K562 (cell line): Measurements from ENCODE around the gene CD151. TPM values are rescaled to one million over a fixed set of nuclear protein-coding genes. Genes with fewer than 3 reads are reported as not detected.
A peak's percentile ranks its signal among the peaks of the same experiment; 100 is the strongest.

ENCODE experiments used
- ATAC-seq: fragments of 200-7000 bp; cut with Tn5 transposase; 3 replicates; pipeline ENCODE4 v1.9.1; 2020; ENCODE audit warnings: moderate library complexity
- BruUV-seq: library from RNA; stranded (reverse); fragments of 400-500 nt; replicated peaks from 2 replicates; lab custom pipeline; 2021; lab: Mats Ljungman, UMichigan
- CTCF ChIA-PET: fragments of 300-600 bp; formaldehyde crosslinking; extraction: SDS; loops from one replicate; lab custom pipeline; 2021; ENCODE audit warnings: low intra/inter-chr PET ratio; lab: Yijun Ruan, JAX
- POLR2A ChIA-PET: fragments of 300-600, 350-650 bp; sonication (Branson Sonifier 250); formaldehyde crosslinking; extraction: SDS; loops from one replicate; lab custom pipeline; 2021; ENCODE audit warnings: antibody characterized with exemption, inconsistent platforms; lab: Yijun Ruan, JAX
- DNase-seq, 4 experiments: peaks; one replicate each; pipeline versions ENCODE4 v3.0.0 to v3.0.0-alpha.2; 2011 to 2018; ENCODE audit warnings: low spot score in 3 of 4, mixed read lengths in 3 of 4; ENCODE audit errors: extremely low read depth in 1 of 4
- FAIRE-seq: peaks from 2 replicates; lab custom pipeline; 2011; peaks lifted over from hg19 to GRCh38; lab: Jason Lieb, UNC
- H2AFZ ChIP-seq: 2 replicates; pipeline ENCODE4 v1.6.0; 2011; ENCODE audit warnings: low read depth, low read length, control low read depth, inconsistent platforms
- H3K27ac ChIP-seq: fragments of 200-600 bp; 3 replicates; pipeline ENCODE4 v1.8.0; 2011; ENCODE audit warnings: low read depth, mild to moderate bottlenecking, control low read depth, inconsistent platforms, low read length, moderate library complexity, mixed read lengths; ENCODE audit errors: extremely low read depth
- H3K27me3 ChIP-seq, 2 experiments: fragments of 300-600 bp in 1 of 2; 2 replicates in 1 of 2; 3 replicates in 1 of 2; pipeline versions ENCODE4 v1.6.0 to v1.8.0; 2011; ENCODE audit warnings: inconsistent platforms in 2 of 2, low read length in 2 of 2, mild to moderate bottlenecking in 1 of 2, mixed read lengths in 1 of 2, moderate library complexity in 1 of 2; ENCODE audit not compliant: control insufficient read depth in 2 of 2, insufficient read depth in 2 of 2
- H3K36me3 ChIP-seq: fragments of 300-600 bp; 3 replicates; pipeline ENCODE4 v1.8.0; 2011; ENCODE audit warnings: mild to moderate bottlenecking, low read length, inconsistent platforms; ENCODE audit not compliant: control insufficient read depth, insufficient read depth
- H3K4me1 ChIP-seq, 2 experiments: fragments of 200-600 bp in 1 of 2; replicated peaks in 1 of 2; 2 replicates in 1 of 2; 3 replicates in 1 of 2; pipeline versions ENCODE4 v1.5.1 to v1.8.0; 2011; ENCODE audit warnings: inconsistent platforms in 2 of 2, low read length in 2 of 2, mild to moderate bottlenecking in 1 of 2, mixed read lengths in 1 of 2, moderate library complexity in 1 of 2; ENCODE audit not compliant: control insufficient read depth in 2 of 2, insufficient read depth in 2 of 2
- H3K4me2 ChIP-seq: 2 replicates; pipeline ENCODE4 v1.6.1; 2011; ENCODE audit warnings: low read length, control low read depth, inconsistent platforms, mixed read lengths; ENCODE audit not compliant: insufficient read depth
- H3K4me3 ChIP-seq: fragments of 200-600 bp; sonication (generic), shearing (Covaris generic); 2 replicates; pipeline ENCODE4 v1.5.1; 2016; ENCODE audit warnings: control low read depth, inconsistent platforms
- H3K79me2 ChIP-seq: fragments of 200-600 bp; 3 replicates; pipeline ENCODE4 v1.8.0; 2011; ENCODE audit warnings: low read length, inconsistent platforms; ENCODE audit not compliant: control insufficient read depth, insufficient read depth
- H3K9ac ChIP-seq, 2 experiments: 2 replicates each; pipeline versions ENCODE4 v1.6.0 to v1.6.1; 2011; ENCODE audit warnings: low read depth in 2 of 2, low read length in 2 of 2, control low read depth in 1 of 2, inconsistent platforms in 1 of 2, mild to moderate bottlenecking in 1 of 2, mixed read lengths in 1 of 2; ENCODE audit not compliant: insufficient read depth in 1 of 2
- H3K9me1 ChIP-seq: one replicate; pipeline ENCODE4 v1.6.0; 2011; ENCODE audit warnings: inconsistent platforms, mild to moderate bottlenecking, low read length, moderate library complexity; ENCODE audit not compliant: control insufficient read depth, insufficient read depth
- H3K9me3 ChIP-seq: replicated peaks from 2 replicates; pipeline ENCODE4 v1.5.1; 2011; ENCODE audit warnings: low read depth, low read length, inconsistent platforms; ENCODE audit not compliant: control insufficient read depth, insufficient read depth
- H4K20me1 ChIP-seq: replicated peaks from 2 replicates; pipeline ENCODE4 v1.6.1; 2011; ENCODE audit warnings: low read length, inconsistent platforms, mixed read lengths; ENCODE audit not compliant: control insufficient read depth, insufficient read depth
- CBX8 ChIP-seq: fragments of 200-600 bp; sonication (generic); IDR thresholded peaks from 2 replicates; pipeline ENCODE4 v1.6.1; 2012; ENCODE audit warnings: borderline replicate concordance, mixed run types, low read depth, mild to moderate bottlenecking, moderate library complexity, mixed read lengths, low read length, control low read depth, inconsistent platforms; ENCODE audit not compliant: poor library complexity, severe bottlenecking; ENCODE audit errors: extremely low read depth
- GTF2A2 ChIP-seq: IDR thresholded peaks from 2 replicates; pipeline ENCODE4 v1.6.1; 2016; ENCODE audit warnings: mild to moderate bottlenecking, missing genetic modification characterization, missing compliant biosample characterization
- MAX ChIP-seq: sonication (generic); formaldehyde crosslinking; IDR thresholded peaks from 2 replicates; pipeline ENCODE4 v1.9.0; 2022; ENCODE audit warnings: mild to moderate bottlenecking, missing genetic modification reagents
- MGA ChIP-seq: fragments of 450-650 bp; IDR thresholded peaks from 2 replicates; pipeline ENCODE4 v1.6.1; 2016; ENCODE audit warnings: mild to moderate bottlenecking, moderate library complexity
- NRF1 ChIP-seq, 2 experiments: fragments of 450-650 bp; IDR thresholded peaks in 1 of 2; conservative IDR thresholded peaks in 1 of 2; 2 replicates each; pipeline ENCODE4 v1.6.1; 2014; ENCODE audit warnings: mild to moderate bottlenecking in 2 of 2
- RB1 ChIP-seq: fragments of 450-650 bp; IDR thresholded peaks from 2 replicates; pipeline ENCODE4 v1.6.1; 2017; ENCODE audit warnings: low read depth, mild to moderate bottlenecking
- RCOR1 ChIP-seq, 2 experiments: IDR thresholded peaks; 2 replicates each; pipeline ENCODE4 v1.6.1; 2012; ENCODE audit warnings: low read depth in 2 of 2, low read length in 2 of 2, borderline replicate concordance in 1 of 2, improper control_type of control experiment in 1 of 2
- SNIP1 ChIP-seq: fragments of 450-650 bp; IDR thresholded peaks from 2 replicates; pipeline ENCODE4 v1.7.1; 2017; ENCODE audit warnings: low read depth, mild to moderate bottlenecking
- ZNF124 ChIP-seq: sonication (generic); formaldehyde crosslinking; IDR thresholded peaks from 2 replicates; pipeline ENCODE4 v1.8.1; 2022; ENCODE audit warnings: missing genetic modification reagents
- ZNF143 ChIP-seq: sonication (generic); formaldehyde crosslinking; IDR thresholded peaks from 2 replicates; pipeline ENCODE4 v1.9.0; 2022; ENCODE audit warnings: mild to moderate bottlenecking, missing genetic modification reagents
- ZNF347 ChIP-seq: fragments of 450-650 bp; formaldehyde crosslinking; IDR thresholded peaks from 2 replicates; pipeline ENCODE4 v1.4.0; 2020; ENCODE audit warnings: low read depth, mild to moderate bottlenecking, moderate library complexity
- WGBS: fragments of 100-300 bp; shearing (Covaris generic); methylation state at CpG from one replicate; pipeline ENCODE4 v1.1.6; 2016; ENCODE audit warnings: low coverage, mixed read lengths; ENCODE audit not compliant: insufficient coverage; ENCODE audit errors: missing lambda C conversion rate; 5-methylcytosine and 5-hydroxymethylcytosine counted together
- in situ Hi-C: fragments of 300-500 bp; cut with MboI; formaldehyde crosslinking; loops from 4 replicates; pipeline ENCODE4 v1.15.0; 2018; ENCODE audit warnings: inconsistent platforms, mixed read lengths
- intact Hi-C: fragments of 100-400 bp; cut with micrococcal nuclease; formaldehyde crosslinking; loops from 2 replicates; pipeline ENCODE4 v1.14.2; 2022
- polyA plus RNA-seq, 8 experiments: library from polyadenylated mRNA; depleted of rRNA in 4 of 8; stranded (reverse) in 5 of 8; unstranded in 3 of 8; fragments of >200 nt; fragmentation: Nextera tagmentation in 2 of 8; fragmentation: Illumina TruSeq in 1 of 8; extraction: Ambion mirVana in 2 of 8; extraction: Trizol in 1 of 8; gene quantifications; 2 replicates each; pipeline versions ENCODE4 v1.2.1 to v1.2.3, GENCODE V29; 2011 to 2014; ENCODE audit warnings: inconsistent platforms in 1 of 8, missing spikeins in 1 of 8
- total RNA-seq, 7 experiments: library from RNA; depleted of rRNA in 6 of 7; stranded (reverse); fragments of >200 nt in 6 of 7; fragmentation: Illumina TruSeq in 2 of 7; extraction: Trizol in 2 of 7; gene quantifications; 2 replicates each; pipeline versions ENCODE4 v1.2.1 to v1.2.3, GENCODE V29; 2011 to 2021; ENCODE audit warnings: low replicate concordance in 1 of 7

CD151 gene
- total and polyA plus RNA-seq, 9 of the 15 experiments (the other 6 are each of a cell fraction or from before 2014, with no cell fraction given) = 2.3 to 187 (median 140) TPM

GRCh38 chr11:816433-816779 is 16.3 kb upstream of the CD151 start:
- Histone ChIP-seq H3K4me1 (peaks cover 20 to 67% of the 10 kb centered on the region in 2 experiments; a peak in 4 of 5 replicates), H3K36me3 (peaks cover 37% of the 10 kb centered on the region), H4K20me1 (peaks cover 25% of the 10 kb centered on the region), H3K79me2 (peaks cover 43% of the 10 kb centered on the region), H3K27ac (no peak overlapping the region), H3K27me3 (no peaks in the 10 kb centered on the region), H2AFZ (0 out of 2 replicates have a peak overlapping the region, but pooled peaks have one; percentile 32), H3K9me1 (peaks cover 6% of the 10 kb centered on the region), H3K4me3 (no peak overlapping the region), H3K9ac (no peak overlapping the region), H3K4me2 (no peak overlapping the region), H3K9me3 (no peaks in the 10 kb centered on the region)
- 58% methylated on average over 10 of the region's 11 CpGs for WGBS
- in situ Hi-C loops = no loop called here
- no TSS peak for BruUV-seq
- FAIRE-seq (peak; percentile 26), ATAC-seq (peak; percentile 7; the same call in 1 of the 3 replicates), DNase-seq (peak in 2 of 4 experiments; percentile 56 to 68)
- POLR2A ChIA-PET = interaction anchor here (0.8 to 5.2 kb wide), 5 partner anchors 9 to 27 kb away, joined by 3 to 36 read pairs (median 6); partner anchors contain the start of genes CEND1, POLR2L and TSPAN4
- intact Hi-C loops = no loop called here
- CTCF ChIA-PET = no interaction called here
- TF ChIP-seq ZNF347 (no peak), MGA (peak; percentile 59; the same call in 1 of the 2 replicates), ZNF143 (CRISPR knock-in tag) (peak; percentile 46; the same call in 1 of the 2 replicates), GTF2A2 (tag) (no peak), NRF1 (conservative IDR thresholded peaks at IDR 0.05 in 1 of 2, IDR thresholded peaks at IDR 0.05 in 1 of 2) (peak; percentile 35 to 57), ZNF124 (no peak), RCOR1 (IDR thresholded peaks at IDR 0.05; ENCODE audit: borderline replicate concordance in 1 of 2, low read depth in 2 of 2, low read length in 2 of 2) (peak in 1 of 2 experiments; percentile 28; a peak in 1 of 4 replicates), CBX8 (no peak), SNIP1 (no peak), RB1 (no peak), MAX (CRISPR knock-in tag) (peak; percentile 67)
